Neural progenitor cell (in vitro differentiated cells): Measurements from ENCODE around the gene NXPH2. TPM values are rescaled to one million over a fixed set of nuclear protein-coding genes. Genes with fewer than 3 reads are reported as not detected.

Experiments used
- DNase-seq: peaks from one replicate; pipeline ENCODE4 v3.0.0-alpha.2; 2016; ENCODE audit warnings: low spot score
- H2AFZ ChIP-seq: fragments of 200-600 bp; sonication (generic); replicated peaks from 2 replicates; pipeline ENCODE4 v1.6.1; 2016; ENCODE audit warnings: antibody characterized with exemption
- H3F3A ChIP-seq: fragments of 200-600 bp; sonication (generic); 2 replicates; pipeline ENCODE4 v1.6.1; 2016; ENCODE audit warnings: antibody characterized with exemption, low read depth
- H3K27ac ChIP-seq: fragments of 200-600 bp; sonication (generic); 2 replicates; pipeline ENCODE4 v1.5.1; 2016; ENCODE audit warnings: mild to moderate bottlenecking
- H3K27me3 ChIP-seq: fragments of 200-600 bp; sonication (generic); 2 replicates; pipeline ENCODE4 v1.6.1; 2016; ENCODE audit warnings: mild to moderate bottlenecking, moderate library complexity
- H3K36me3 ChIP-seq: fragments of 200-600 bp; sonication (generic); 2 replicates; pipeline ENCODE4 v1.5.1; 2016
- H3K4me1 ChIP-seq: fragments of 200-600 bp; sonication (generic); 2 replicates; pipeline ENCODE4 v1.6.1; 2016; ENCODE audit warnings: mixed run types
- H3K4me2 ChIP-seq: fragments of 200-600 bp; sonication (generic); 2 replicates; pipeline ENCODE4 v1.6.1; 2016
- H3K4me3 ChIP-seq: fragments of 200-600 bp; sonication (generic); 2 replicates; pipeline ENCODE4 v1.5.1; 2016
- H3K79me2 ChIP-seq: fragments of 200-600 bp; sonication (generic); 2 replicates; pipeline ENCODE4 v1.6.1; 2016; ENCODE audit warnings: low read depth
- H3K9ac ChIP-seq: fragments of 200-600 bp; sonication (generic); 2 replicates; pipeline ENCODE4 v1.6.1; 2016
- H3K9me3 ChIP-seq: fragments of 200-600 bp; sonication (generic); 2 replicates; pipeline ENCODE4 v1.5.1; 2016; ENCODE audit warnings: low read depth
- H4K20me1 ChIP-seq: fragments of 200-600 bp; sonication (generic); 2 replicates; pipeline ENCODE4 v1.6.1; 2016; ENCODE audit warnings: low read depth
- H3K27ac Mint-ChIP-seq: 3 replicates; pipeline ENCODE4 v1.8.0; 2021; ENCODE audit warnings: mixed read lengths
- H3K27me3 Mint-ChIP-seq: 2 replicates; pipeline ENCODE4 v1.8.0; 2022; ENCODE audit warnings: low read depth, mild to moderate bottlenecking, inconsistent platforms, moderate library complexity, mixed read lengths; ENCODE audit not compliant: insufficient read depth
- H3K36me3 Mint-ChIP-seq: 3 replicates; pipeline ENCODE4 v1.8.0; 2021; ENCODE audit warnings: mixed read lengths
- H3K4me1 Mint-ChIP-seq: 3 replicates; pipeline ENCODE4 v1.8.0; 2021; ENCODE audit warnings: mixed read lengths
- H3K4me3 Mint-ChIP-seq: 3 replicates; pipeline ENCODE4 v1.8.0; 2021; ENCODE audit warnings: mild to moderate bottlenecking, moderate library complexity, mixed read lengths
- H3K9me3 Mint-ChIP-seq: 3 replicates; pipeline ENCODE4 v1.8.0; 2020; ENCODE audit warnings: mixed read lengths
- EZH2 ChIP-seq: fragments of 200-600 bp; sonication (generic); IDR thresholded peaks from 2 replicates; pipeline ENCODE4 v1.6.1; 2017; ENCODE audit warnings: antibody characterized with exemption, mild to moderate bottlenecking, moderate library complexity
- EZH2phosphoT487 ChIP-seq: fragments of 200-600 bp; sonication (generic); IDR thresholded peaks from 2 replicates; pipeline ENCODE4 v1.6.1; 2017; ENCODE audit warnings: antibody characterized with exemption
- total RNA-seq: library from RNA; depleted of rRNA; stranded (reverse); fragments of >200 nt; gene quantifications from 2 replicates; pipeline ENCODE4 v1.2.3, GENCODE V29; 2015; ENCODE audit warnings: low replicate concordance
- TF ChIP-seq, protein P1 (sequence below): fragments of 200-600 bp; sonication (generic); IDR thresholded peaks from 2 replicates; pipeline ENCODE4 v1.5.1; 2017; ENCODE audit warnings: antibody characterized with exemption, mild to moderate bottlenecking

The NXPH2 gene
- total RNA-seq, 1 donor from 2014 or later, result 4.3 TPM

- Mint-ChIP-seq H3K36me3 (no peaks in the 10 kb centered on the region), H3K27ac (no peak overlapping the region), H3K27me3 (peaks cover 36% of the 10 kb centered on the region), H3K4me3 (no peak overlapping the region), H3K4me1 (peaks cover 18% of the 10 kb centered on the region), H3K9me3 (peaks cover 6% of the 10 kb centered on the region)
- H2AFZ ChIP-seq, result peak overlapping the region; percentile 95
- H4K20me1 ChIP-seq, result no peaks in the 10 kb centered on the region
- no peaks in the 10 kb centered on the region for H3K36me3 ChIP-seq
- H3K4me2 ChIP-seq, result peak overlapping the region; percentile 91
- H3K9ac ChIP-seq, result no peak overlapping the region
- peak overlapping the region; percentile 54 for H3K4me3 ChIP-seq
- H3K4me1 ChIP-seq, result peaks cover 28% of the 10 kb centered on the region
- TF ChIP-seq EZH2phosphoT487, result peak; percentile 52
- TF ChIP-seq, protein P1, sequence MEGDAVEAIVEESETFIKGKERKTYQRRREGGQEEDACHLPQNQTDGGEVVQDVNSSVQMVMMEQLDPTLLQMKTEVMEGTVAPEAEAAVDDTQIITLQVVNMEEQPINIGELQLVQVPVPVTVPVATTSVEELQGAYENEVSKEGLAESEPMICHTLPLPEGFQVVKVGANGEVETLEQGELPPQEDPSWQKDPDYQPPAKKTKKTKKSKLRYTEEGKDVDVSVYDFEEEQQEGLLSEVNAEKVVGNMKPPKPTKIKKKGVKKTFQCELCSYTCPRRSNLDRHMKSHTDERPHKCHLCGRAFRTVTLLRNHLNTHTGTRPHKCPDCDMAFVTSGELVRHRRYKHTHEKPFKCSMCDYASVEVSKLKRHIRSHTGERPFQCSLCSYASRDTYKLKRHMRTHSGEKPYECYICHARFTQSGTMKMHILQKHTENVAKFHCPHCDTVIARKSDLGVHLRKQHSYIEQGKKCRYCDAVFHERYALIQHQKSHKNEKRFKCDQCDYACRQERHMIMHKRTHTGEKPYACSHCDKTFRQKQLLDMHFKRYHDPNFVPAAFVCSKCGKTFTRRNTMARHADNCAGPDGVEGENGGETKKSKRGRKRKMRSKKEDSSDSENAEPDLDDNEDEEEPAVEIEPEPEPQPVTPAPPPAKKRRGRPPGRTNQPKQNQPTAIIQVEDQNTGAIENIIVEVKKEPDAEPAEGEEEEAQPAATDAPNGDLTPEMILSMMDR, result no peak
- TF ChIP-seq EZH2, result peak; percentile 83
- DNase-seq, result peak; percentile 50
- H3K9me3 ChIP-seq, result no peaks in the 10 kb centered on the region
- H3K27ac ChIP-seq, result no peak overlapping the region
- H3F3A ChIP-seq, result peaks cover 10% of the 10 kb centered on the region
- peaks cover 18% of the 10 kb centered on the region for H3K79me2 ChIP-seq
- H3K27me3 ChIP-seq, result peaks cover 62% of the 10 kb centered on the region
Observed at GRCh38 chr2:138780446-138780880, 273 bp upstream of the NXPH2 start.

DNA sequence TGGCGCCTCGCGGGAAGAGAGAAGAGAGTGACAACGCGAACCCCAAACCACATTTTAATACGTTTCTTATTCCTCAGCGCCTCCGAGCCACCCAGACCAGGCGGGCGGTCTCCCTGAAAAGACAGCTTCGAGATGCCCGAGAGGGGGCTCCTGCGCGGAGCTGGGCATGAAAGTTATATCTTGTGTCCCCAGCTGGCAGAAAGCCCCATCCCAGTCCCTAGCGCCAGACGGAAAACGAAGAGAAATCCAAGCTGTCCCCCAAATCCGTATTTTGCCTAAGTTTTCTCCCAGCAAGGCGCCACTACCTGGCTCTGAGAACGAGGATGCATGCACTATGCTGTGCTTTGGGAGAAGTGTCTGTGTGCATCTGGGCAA lies 797 bp downstream of the NXPH2 start:
- Histone ChIP-seq H2AFZ (peak overlapping the region; percentile 95), H3K9ac (no peak overlapping the region), H3K36me3 (no peaks in the 10 kb centered on the region), H3K4me1 (peaks cover 28% of the 10 kb centered on the region), H3K4me3 (peak overlapping the region; percentile 54), H3K4me2 (peak overlapping the region; percentile 91), H3K27me3 (peaks cover 62% of the 10 kb centered on the region), H4K20me1 (no peaks in the 10 kb centered on the region), H3K9me3 (no peaks in the 10 kb centered on the region), H3K27ac (no peak overlapping the region), H3K79me2 (peaks cover 28% of the 10 kb centered on the region), H3F3A (peaks cover 10% of the 10 kb centered on the region)
- H3K36me3 Mint-ChIP-seq, result no peaks in the 10 kb centered on the region
- H3K4me3 Mint-ChIP-seq, result peak overlapping the region; percentile 90
- H3K4me1 Mint-ChIP-seq, result peaks cover 18% of the 10 kb centered on the region
- H3K27me3 Mint-ChIP-seq, result peaks cover 36% of the 10 kb centered on the region
- DNase-seq, result peak; percentile 32
- H3K27ac Mint-ChIP-seq, result no peak overlapping the region
- peaks cover 6% of the 10 kb centered on the region for H3K9me3 Mint-ChIP-seq
- TF ChIP-seq EZH2 (no peak), EZH2phosphoT487 (no peak)
- TF ChIP-seq, protein P1, result no peak

DNA sequence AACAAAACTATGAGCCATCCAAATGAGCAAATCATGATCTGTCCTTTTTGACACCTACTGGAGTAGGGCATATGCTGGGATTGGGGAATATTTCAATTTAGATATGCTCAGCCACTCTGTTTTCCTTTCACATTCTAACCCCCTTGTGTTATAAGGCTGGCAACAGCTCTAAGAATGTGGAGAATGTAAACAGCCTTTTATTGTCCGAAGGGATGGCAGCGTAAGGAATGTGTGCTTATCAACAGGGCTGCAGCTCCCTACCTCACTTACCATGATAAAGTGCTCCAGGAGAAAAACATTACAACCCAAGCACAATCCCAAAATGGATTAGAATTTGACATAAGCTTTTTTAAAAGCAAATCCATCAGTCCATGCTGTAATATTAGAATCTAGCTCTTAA lies 2.2 kb downstream of the NXPH2 start:
- no peak overlapping the region for H3K27ac Mint-ChIP-seq
- H3K4me3 Mint-ChIP-seq, result peak overlapping the region; percentile 90
- H3K27me3 Mint-ChIP-seq, result peaks cover 34% of the 10 kb centered on the region

More for the DNA sequence above, 2.2 kb downstream of the NXPH2 start:
- Histone ChIP-seq H3K9ac (no peak overlapping the region), H3K9me3 (no peaks in the 10 kb centered on the region), H3K27ac (no peak overlapping the region), H3K36me3 (no peaks in the 10 kb centered on the region), H2AFZ (no peak overlapping the region), H4K20me1 (no peaks in the 10 kb centered on the region), H3F3A (peaks cover 10% of the 10 kb centered on the region), H3K4me3 (peak overlapping the region; percentile 54), H3K79me2 (peaks cover 31% of the 10 kb centered on the region), H3K27me3 (peaks cover 50% of the 10 kb centered on the region), H3K4me2 (peak overlapping the region; percentile 91), H3K4me1 (peaks cover 28% of the 10 kb centered on the region)
- H3K9me3 Mint-ChIP-seq, result peaks cover 6% of the 10 kb centered on the region
- peak; percentile 87 for DNase-seq
- H3K4me1 Mint-ChIP-seq, result peaks cover 18% of the 10 kb centered on the region
- no peaks in the 10 kb centered on the region for H3K36me3 Mint-ChIP-seq
- TF ChIP-seq EZH2phosphoT487 (no peak), EZH2 (no peak)
- TF ChIP-seq, protein P1, result no peak
